Rectal smooth muscle tissue (tissue), 1 donor: Measurements from ENCODE around the gene OR7C1.
"Not testable (repeated sequence)": the region's sequence is repeated elsewhere in the genome, so short reads cannot be mapped to it uniquely, and the experiment has no call there.

Experiments
- H3K27ac ChIP-seq: one replicate; pipeline ENCODE4 v1.7.0; 2013; ENCODE audit warnings: low read depth, low read length, inconsistent platforms
- H3K27me3 ChIP-seq: one replicate; pipeline ENCODE4 v1.7.0; 2013; ENCODE audit warnings: low read length; ENCODE audit not compliant: control insufficient read depth, insufficient read depth
- H3K36me3 ChIP-seq: one replicate; pipeline ENCODE4 v1.7.0; 2013; ENCODE audit warnings: low read length; ENCODE audit not compliant: control insufficient read depth, insufficient read depth
- H3K4me1 ChIP-seq: one replicate; pipeline ENCODE4 v1.7.0; 2013; ENCODE audit warnings: low read length; ENCODE audit not compliant: control insufficient read depth, insufficient read depth
- H3K4me3 ChIP-seq: one replicate; pipeline ENCODE4 v1.7.0; 2013; ENCODE audit warnings: low read length
- H3K9ac ChIP-seq: one replicate; pipeline ENCODE4 v1.7.0; 2013; ENCODE audit warnings: low read length

OR7C1 gene

DNA sequence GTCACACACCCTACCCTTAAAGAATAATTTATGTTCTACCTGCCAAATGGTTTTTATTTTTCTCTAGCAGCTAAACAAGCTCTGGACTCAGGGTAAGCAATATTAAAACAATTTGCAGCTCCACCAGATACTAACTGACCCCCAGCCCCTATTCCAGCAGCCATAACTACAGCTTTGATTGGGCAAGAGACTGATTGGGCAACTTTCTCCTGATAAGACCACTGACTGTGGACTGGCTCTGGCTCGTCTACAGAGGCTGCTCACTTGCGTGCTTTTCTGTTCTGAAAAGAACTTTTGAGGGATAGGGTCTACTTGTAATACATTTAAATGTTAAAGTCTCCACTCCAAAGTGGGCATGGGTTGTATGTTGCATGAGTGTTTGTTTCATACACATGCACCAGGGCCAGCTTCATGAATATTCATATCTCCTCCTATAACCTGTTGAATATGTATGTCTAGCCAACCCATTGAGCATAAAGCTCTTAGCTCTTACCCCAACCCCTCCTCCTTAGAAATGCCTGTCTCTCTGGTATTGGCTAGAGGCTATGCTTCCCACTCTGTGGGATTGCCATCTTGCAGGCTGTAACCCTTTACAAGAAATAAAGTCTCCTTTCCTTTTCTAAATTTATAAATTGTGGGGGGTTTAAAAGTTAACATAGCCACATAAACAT is 19.9 kb downstream of the OR7C1 start:
- H3K9ac ChIP-seq, result no peak overlapping the region
- no peaks in the 10 kb centered on the region for H3K36me3 ChIP-seq
- H3K27ac ChIP-seq, result no peak overlapping the region
- H3K4me3 ChIP-seq, result no peak overlapping the region
- H3K27me3 ChIP-seq, result no peaks in the 10 kb centered on the region
- no peaks in the 10 kb centered on the region for H3K4me1 ChIP-seq

DNA sequence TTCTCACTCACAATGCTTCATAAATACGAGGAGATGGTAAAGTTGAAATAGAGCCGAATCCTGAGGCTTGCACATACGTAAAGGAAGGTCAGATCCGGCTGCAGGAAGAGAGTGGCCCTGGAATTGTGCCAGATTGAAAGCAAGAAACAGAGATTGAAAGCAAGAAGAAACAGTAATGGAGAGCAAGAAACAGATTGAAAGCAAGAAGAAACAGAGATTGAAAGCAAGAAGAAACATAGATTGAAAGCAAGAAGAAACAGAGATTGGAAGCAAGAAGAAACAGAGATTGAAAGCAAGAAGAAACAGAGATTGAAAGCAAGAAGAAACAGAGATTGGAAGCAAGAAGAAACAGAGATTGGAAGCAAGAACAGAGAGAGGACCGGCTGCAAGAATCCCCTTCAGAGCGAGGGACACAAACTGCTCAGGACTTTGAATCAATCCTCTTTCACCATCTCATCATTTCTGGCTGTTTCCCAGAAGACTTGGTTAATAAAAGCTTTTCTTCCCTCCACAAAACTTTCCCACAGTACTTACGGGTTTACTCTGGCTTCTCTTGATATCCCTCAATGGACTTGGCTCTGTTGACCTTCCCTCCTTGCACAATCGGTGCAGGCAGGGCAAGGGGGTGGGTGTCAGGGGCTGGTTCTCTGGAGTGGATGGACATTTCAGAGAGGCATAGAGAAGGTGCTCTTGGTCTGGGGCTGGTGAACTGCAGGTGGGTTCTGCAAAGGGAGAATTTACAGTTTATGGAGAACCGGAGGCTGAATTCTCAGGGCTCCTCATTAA is 25.5 kb downstream of the OR7C1 start:
- Histone ChIP-seq H3K36me3 (no peaks in the 10 kb centered on the region), H3K27me3 (no peaks in the 10 kb centered on the region), H3K27ac (no peak overlapping the region), H3K4me1 (no peaks in the 10 kb centered on the region), H3K9ac (no peak overlapping the region), H3K4me3 (no peak overlapping the region)

DNA sequence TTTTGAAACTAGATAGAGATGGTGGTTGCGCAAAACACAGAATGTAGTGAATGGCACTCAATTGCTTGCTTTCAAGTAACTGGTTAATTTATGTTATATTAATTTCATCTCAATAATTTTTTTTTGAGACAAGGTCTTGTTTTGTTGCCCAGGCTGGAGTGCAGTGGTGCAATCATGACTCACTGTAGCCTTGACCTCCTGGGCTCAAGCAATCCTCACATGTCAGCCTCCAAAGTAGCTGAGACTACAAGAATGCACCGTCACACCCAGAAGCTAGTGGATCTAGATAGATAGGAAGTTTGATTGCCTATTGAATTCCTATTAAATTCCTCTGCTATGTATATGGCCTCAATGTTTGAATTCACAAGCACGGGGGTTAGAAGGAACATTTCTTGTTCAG is 30.2 kb downstream of the OR7C1 start:
- H3K36me3 ChIP-seq, result no peaks in the 10 kb centered on the region
- no peaks in the 10 kb centered on the region for H3K27me3 ChIP-seq
- no peaks in the 10 kb centered on the region for H3K4me1 ChIP-seq
- H3K27ac ChIP-seq, result no peak overlapping the region
- no peak overlapping the region for H3K9ac ChIP-seq
- H3K4me3 ChIP-seq, result no peak overlapping the region

DNA sequence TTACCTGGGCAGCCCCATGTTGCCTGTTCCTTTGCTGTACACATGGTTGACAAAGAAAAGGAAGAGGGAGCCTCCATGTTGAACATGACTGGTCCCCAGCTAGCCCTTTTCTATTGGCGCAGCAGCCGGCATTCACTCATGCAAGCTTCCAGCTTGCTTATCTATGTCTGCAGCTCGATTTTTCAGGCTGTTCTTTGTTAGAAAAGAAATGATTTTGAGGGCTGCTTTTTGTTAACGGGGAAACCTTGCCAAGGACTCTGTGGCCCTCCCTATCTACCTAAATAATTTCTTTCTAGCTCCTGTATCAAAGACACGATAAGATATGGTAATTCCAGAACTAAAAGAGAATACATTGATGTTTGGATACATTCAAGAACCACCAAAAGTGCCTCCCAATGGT is 36.2 kb downstream of the OR7C1 start:
- no peak overlapping the region for H3K9ac ChIP-seq
- no peaks in the 10 kb centered on the region for H3K27me3 ChIP-seq
- no peaks in the 10 kb centered on the region for H3K36me3 ChIP-seq
- H3K4me1 ChIP-seq, result no peaks in the 10 kb centered on the region
- no peak overlapping the region for H3K27ac ChIP-seq
- H3K4me3 ChIP-seq, result no peak overlapping the region

DNA sequence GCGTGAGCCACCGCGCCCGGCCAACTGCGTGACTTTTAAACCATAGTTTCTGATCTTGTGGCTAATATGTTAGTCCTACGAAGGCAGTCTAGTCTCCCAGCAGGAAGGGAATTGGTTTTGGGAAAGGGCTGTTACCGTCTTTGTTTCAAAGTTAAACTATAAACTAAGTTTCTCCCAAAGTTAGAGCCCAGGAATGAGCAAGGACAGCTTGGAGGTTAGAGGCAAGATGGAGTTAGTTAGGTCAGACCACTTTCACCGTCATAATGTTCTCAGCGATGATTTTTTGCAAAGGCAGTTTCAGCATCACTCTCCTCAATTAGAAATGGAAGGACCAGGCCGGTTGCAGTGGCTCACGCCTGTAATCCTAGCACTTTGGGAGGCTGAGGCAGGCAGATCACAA is 39.0 kb downstream of the OR7C1 start:
- no peak overlapping the region for H3K9ac ChIP-seq
- no peaks in the 10 kb centered on the region for H3K27me3 ChIP-seq
- H3K4me3 ChIP-seq, result no peak overlapping the region
- H3K36me3 ChIP-seq, result no peaks in the 10 kb centered on the region
- H3K27ac ChIP-seq, result no peak overlapping the region
- no peaks in the 10 kb centered on the region for H3K4me1 ChIP-seq

DNA sequence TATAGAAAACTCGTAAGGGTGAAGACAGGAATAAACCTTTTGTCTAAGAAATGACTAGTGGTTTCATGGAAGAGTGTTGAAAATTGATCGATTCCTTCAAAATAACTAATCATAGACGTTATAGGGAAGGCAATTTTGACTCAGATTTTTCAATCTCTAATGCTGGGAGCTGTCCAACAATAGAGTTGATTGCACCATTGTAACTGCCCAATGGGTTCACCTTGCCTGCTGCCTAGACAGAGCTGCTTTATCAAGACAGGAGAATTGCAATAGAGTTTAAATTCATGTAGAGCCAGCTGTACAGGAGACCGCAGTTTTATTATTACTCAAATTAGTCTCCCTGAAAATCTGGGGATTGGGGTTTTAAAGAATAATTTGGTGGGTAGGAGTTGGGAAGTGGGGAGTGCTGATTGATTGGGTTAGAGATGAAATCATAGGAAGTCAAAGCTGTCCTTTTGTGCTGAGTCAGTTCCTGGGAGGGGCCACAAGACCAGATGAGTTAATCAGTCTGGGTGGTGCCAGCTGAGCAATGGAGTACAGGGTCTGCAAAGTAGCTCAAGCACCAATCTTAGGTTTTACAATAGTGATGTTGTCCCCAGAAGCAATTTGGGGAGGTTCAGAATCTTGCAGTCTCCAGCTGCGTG is 39.8 kb downstream of the OR7C1 start:
- Histone ChIP-seq H3K27me3 (no peaks in the 10 kb centered on the region), H3K4me3 (no peak overlapping the region), H3K27ac (no peak overlapping the region), H3K36me3 (no peaks in the 10 kb centered on the region), H3K4me1 (no peaks in the 10 kb centered on the region), H3K9ac (no peak overlapping the region)

DNA sequence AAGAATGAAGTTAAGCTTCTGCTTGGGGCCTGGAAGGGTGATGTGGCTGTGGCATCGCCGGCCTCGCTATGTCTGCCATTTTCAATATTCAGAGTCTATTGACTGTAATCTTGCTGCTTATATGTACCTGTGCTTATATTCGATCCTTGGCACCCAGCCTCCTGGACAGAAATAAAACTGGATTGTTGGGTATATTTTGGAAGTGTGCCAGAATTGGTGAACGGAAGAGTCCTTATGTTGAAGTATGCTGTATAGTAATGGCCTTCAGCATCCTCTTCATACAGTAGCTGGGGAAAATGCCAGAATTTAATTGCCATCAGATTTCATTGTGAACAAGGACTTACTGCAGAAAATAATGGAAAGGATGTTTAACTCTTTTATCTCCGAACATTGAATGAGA is 42.7 kb downstream of the OR7C1 start:
- H3K27ac ChIP-seq, H3K4me3 ChIP-seq, H3K36me3 ChIP-seq, H3K4me1 ChIP-seq, H3K27me3 ChIP-seq, H3K9ac ChIP-seq: not testable (repeated sequence)

DNA sequence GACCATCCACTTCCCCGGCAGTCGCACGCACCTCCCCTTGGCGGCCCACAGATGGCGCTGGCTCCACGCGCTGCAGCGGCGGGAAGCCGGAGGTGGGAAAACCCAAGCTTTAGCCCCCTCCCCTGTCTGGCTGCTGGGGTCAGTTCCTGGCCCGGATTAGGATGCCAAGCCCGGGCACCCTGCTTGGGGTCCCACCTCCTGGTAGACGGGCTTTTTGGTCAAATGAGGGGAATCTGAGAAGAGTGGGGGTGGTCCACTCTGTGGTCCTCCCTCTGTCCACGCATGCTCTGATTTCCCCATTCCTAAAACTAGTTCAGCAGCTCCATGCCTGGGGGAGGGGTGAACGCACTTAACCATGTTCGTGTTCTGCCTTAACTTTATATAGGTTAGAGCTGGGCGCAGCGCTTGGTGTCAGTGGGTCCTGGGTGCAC is 48.5 kb downstream of the OR7C1 start:
- H3K27ac ChIP-seq, result no peak overlapping the region
- no peak overlapping the region for H3K4me3 ChIP-seq
- no peaks in the 10 kb centered on the region for H3K27me3 ChIP-seq
- H3K36me3 ChIP-seq, result no peaks in the 10 kb centered on the region
- no peaks in the 10 kb centered on the region for H3K4me1 ChIP-seq
- no peak overlapping the region for H3K9ac ChIP-seq

DNA sequence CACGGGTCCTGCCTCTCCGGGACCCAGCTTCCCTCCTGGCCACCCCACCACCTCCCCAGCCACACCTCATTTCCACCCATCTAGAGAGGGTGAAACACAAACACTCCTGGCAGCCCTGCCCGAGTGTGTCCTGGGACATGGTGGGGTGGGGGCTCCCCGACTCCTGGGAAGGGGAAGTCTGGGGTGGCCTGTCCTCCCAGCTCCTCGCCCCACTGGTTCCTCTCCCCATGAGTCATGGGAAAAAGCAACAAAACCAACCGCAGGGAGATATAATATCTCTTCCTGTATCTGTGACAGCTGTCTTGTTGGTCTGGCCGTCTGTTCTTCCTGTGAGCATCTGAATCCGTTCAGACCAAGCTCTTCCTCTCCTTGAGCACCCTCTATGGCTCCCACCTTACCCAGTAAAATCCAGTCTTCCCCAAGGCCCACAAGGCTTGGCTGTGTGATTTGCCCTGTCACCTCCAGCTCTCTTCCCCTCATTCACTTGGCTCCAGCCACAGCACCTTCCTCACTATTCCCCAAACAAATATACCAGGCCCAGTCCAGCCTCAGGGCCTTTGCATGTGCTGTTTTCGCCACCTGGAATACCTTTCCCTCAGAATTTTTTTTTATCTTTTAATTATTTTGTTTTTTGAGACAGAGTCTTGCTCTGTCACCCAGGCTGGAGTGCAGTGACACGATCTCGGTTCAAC is 49.7 kb downstream of the OR7C1 start:
- not testable (repeated sequence) for H3K27me3 ChIP-seq, H3K4me3 ChIP-seq, H3K4me1 ChIP-seq, H3K27ac ChIP-seq, H3K9ac ChIP-seq, H3K36me3 ChIP-seq

DNA sequence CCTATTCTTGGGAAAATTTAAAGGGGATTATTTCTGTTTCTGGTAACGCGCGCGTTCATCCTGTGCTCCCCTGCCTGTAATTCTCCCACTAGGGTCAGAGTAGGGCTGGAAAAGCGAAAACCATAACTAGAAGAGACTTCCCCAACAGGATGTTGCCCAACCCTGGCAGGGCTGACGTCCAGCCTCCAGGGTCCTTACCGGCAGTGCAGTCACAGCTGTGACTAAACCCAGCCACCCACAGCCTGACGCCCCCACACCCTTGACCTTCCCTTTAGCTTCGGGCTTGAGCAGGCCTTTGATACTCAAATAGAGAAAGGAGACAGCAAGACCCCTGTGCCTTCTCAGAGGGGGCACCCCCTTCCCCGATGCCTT is 50.3 kb downstream of the OR7C1 start:
- H3K36me3 ChIP-seq, H3K4me1 ChIP-seq, H3K27me3 ChIP-seq, H3K27ac ChIP-seq, H3K4me3 ChIP-seq, H3K9ac ChIP-seq: not testable (repeated sequence)

DNA sequence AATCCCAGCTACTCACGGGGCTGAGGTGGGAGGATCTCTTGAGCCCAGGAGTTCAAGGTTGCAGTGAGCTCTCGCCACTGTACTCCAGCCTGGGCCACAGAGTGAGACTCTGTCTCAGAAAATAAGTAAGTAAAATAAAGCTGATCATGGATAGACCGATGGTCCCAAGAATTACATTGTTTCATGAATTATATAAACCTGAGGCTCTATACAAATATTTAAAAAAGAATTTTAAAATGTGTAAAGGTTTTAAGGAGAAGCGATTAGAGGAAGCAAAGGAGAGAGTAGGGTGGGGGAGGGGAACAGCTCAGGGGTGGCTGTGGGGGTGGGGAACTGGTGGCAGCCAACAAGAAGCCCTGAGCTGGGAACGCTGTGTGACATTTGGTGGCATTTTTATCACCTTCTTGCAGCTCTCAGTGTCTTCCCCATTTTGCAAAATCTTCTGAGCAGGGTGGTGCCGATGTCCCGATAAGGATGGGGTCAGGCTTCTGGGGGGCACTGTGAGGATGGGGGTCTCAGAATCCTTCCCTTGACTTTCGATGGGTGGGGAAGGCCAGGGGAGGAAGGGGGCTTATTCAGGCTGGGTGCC is 51.5 kb downstream of the OR7C1 start:
- not testable (repeated sequence) for H3K4me3 ChIP-seq

More for the DNA sequence above, 51.5 kb downstream of the OR7C1 start:
- not testable (repeated sequence) for H3K27me3 ChIP-seq, H3K9ac ChIP-seq, H3K36me3 ChIP-seq, H3K27ac ChIP-seq, H3K4me1 ChIP-seq
